Colonic mucosa (tissue), 4 donors: ENCODE measurements around the gene TXK. TPM values are rescaled to one million over a fixed set of nuclear protein-coding genes. Genes with fewer than 3 reads are reported as not detected.
A peak's percentile ranks its signal among the peaks of the same experiment; 100 is the strongest.

Experiments used
- DNase-seq: peaks from one replicate; pipeline ENCODE4 v3.0.0-alpha.2; 2020
- H3K27ac ChIP-seq: fragments of 200-600 bp; one replicate; pipeline ENCODE4 v1.8.0; 2021
- H3K27me3 ChIP-seq: fragments of 200-600 bp; one replicate; pipeline ENCODE4 v1.8.0; 2021
- H3K36me3 ChIP-seq: fragments of 200-600 bp; one replicate; pipeline ENCODE4 v1.8.0; 2021
- H3K4me1 ChIP-seq: fragments of 200-600 bp; one replicate; pipeline ENCODE4 v1.8.0; 2021; ENCODE audit warnings: mild to moderate bottlenecking
- H3K4me3 ChIP-seq: fragments of 200-600 bp; one replicate; pipeline ENCODE4 v1.8.0; 2021
- H3K9ac ChIP-seq, 2 donors: one replicate each; pipeline ENCODE4 v1.7.0; 2013; ENCODE audit warnings: control low read depth in 2 of 2, low read depth in 2 of 2, low read length in 2 of 2
- H3K9me3 ChIP-seq: fragments of 200-600 bp; one replicate; pipeline ENCODE4 v1.8.0; 2021
- intact Hi-C: fragments of 100-400 bp; cut with DNase I; formaldehyde crosslinking; loops from one replicate; pipeline ENCODE4 v1.14.1; 2022
- total RNA-seq, 2 donors: library from RNA; stranded (reverse); fragmentation: NEBNext Ultra II Directional in 1 of 2; extraction: Animal tissue kit (Norgen Biotek cat#: 25700) in 1 of 2; gene quantifications; one replicate each; pipeline ENCODE4 v1.2.1, GENCODE V29; 2021
- TF ChIP-seq, protein P1 (sequence below): fragments of 200-600 bp; IDR thresholded peaks from one replicate; pipeline ENCODE4 v1.8.0; 2022; ENCODE audit warnings: antibody characterized with exemption, mild to moderate bottlenecking
- donor health status: healthy.
- donor health status: DM: no; HTN: no; CAD: no.
- donor health status: DM: no; HTN: no; CAD: no.

TXK gene
- total RNA-seq, 2 donors from 2014 or later, result 0.57 to 0.72 TPM

DNA sequence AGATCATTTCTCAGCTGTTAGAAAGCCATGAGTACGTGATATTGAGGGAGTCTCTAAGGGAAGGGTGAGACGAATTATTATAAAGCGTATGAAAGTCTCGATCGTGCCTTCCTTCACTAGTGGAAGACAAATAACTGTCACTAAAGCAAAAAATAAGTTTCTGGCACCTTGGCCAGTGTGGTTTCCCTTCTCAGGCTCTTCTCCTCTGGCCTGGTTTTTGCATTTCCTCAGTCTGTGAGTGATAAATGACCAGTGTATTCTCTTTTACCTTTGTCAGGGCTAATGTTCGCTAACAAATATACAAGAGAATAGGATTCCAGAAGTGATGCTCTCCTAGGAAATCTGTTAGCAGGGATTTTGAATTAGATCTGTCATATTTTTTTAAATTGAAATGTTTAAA lies 19.6 kb downstream of the TXK start:
- Histone ChIP-seq H3K27me3 (no peaks in the 10 kb centered on the region), H3K4me3 (no peak overlapping the region), H3K27ac (no peak overlapping the region), H3K9ac (no peak overlapping the region), H3K9me3 (no peaks in the 10 kb centered on the region), H3K4me1 (no peaks in the 10 kb centered on the region), H3K36me3 (no peaks in the 10 kb centered on the region)
- intact Hi-C loops, result no loop called here
- TF ChIP-seq, protein P1, sequence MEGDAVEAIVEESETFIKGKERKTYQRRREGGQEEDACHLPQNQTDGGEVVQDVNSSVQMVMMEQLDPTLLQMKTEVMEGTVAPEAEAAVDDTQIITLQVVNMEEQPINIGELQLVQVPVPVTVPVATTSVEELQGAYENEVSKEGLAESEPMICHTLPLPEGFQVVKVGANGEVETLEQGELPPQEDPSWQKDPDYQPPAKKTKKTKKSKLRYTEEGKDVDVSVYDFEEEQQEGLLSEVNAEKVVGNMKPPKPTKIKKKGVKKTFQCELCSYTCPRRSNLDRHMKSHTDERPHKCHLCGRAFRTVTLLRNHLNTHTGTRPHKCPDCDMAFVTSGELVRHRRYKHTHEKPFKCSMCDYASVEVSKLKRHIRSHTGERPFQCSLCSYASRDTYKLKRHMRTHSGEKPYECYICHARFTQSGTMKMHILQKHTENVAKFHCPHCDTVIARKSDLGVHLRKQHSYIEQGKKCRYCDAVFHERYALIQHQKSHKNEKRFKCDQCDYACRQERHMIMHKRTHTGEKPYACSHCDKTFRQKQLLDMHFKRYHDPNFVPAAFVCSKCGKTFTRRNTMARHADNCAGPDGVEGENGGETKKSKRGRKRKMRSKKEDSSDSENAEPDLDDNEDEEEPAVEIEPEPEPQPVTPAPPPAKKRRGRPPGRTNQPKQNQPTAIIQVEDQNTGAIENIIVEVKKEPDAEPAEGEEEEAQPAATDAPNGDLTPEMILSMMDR, result no peak
- DNase-seq, result no peak

DNA sequence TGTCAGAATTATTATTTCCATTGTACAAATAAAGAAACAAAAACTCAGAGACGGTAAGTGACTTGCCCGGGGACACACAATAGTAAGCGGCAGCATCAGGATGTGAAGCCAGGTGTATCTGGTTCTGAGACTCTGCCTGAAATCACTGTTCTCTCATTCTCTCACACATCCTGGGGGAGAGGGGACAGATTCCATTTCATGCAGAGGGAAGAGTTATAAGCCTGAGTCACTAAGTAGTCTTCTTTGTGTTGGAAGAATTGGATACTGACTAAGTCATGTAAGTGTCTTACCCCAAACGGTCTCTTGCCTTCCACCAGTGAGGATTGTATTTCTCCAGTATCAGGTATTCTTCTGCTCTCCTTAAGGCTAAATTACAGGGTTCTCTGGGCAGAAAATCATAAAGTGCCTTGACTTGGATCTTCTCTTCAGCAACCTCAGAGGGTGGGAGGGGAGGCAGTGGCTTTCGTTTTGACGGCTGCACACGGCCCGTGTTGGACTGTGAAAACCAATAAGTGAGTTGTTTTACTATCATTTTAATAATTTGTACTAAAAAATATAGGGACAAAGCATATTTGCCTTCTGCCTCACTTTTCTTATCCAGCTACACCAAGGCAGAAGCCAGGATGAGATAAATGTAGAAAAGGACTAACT lies 21.9 kb downstream of the TXK start:
- Histone ChIP-seq H3K4me3 (no peak overlapping the region), H3K36me3 (no peaks in the 10 kb centered on the region), H3K9ac (no peak overlapping the region), H3K27ac (no peak overlapping the region), H3K9me3 (no peaks in the 10 kb centered on the region), H3K27me3 (no peaks in the 10 kb centered on the region), H3K4me1 (no peaks in the 10 kb centered on the region)
- intact Hi-C loops, result no loop called here
- DNase-seq, result no peak
- TF ChIP-seq, protein P1, result no peak

DNA sequence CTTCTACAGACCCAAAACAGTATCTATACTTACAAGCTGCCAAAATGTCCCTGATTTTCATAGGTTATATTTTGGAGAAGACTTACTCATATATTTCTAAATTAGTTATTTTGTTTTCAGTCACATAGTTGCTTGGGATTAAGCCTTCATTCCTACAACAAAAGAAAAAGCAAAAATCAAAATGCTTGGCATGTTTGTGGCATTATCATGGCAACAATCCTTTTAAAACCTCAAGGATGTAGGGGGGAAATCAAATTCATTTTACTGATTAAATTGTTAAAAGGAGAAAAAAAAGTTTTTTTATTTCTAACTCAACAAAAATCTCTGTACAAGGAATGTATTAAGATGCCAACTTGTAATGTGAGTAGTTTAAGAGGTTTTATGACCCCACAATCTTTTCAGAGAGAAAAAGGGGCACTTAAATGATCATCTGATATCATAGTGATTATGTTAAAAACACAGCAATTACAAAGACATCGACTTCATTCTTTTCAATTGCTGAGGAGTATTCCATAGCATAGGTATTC lies 23.5 kb downstream of the TXK start:
- H3K4me1 ChIP-seq, result no peaks in the 10 kb centered on the region
- TF ChIP-seq, protein P1, result no peak
- H3K9ac ChIP-seq, result no peak overlapping the region
- H3K27me3 ChIP-seq, result no peaks in the 10 kb centered on the region
- H3K27ac ChIP-seq, result no peak overlapping the region
- no peak for DNase-seq
- no peaks in the 10 kb centered on the region for H3K36me3 ChIP-seq
- intact Hi-C loops, result no loop called here
- no peaks in the 10 kb centered on the region for H3K9me3 ChIP-seq
- no peak overlapping the region for H3K4me3 ChIP-seq

DNA sequence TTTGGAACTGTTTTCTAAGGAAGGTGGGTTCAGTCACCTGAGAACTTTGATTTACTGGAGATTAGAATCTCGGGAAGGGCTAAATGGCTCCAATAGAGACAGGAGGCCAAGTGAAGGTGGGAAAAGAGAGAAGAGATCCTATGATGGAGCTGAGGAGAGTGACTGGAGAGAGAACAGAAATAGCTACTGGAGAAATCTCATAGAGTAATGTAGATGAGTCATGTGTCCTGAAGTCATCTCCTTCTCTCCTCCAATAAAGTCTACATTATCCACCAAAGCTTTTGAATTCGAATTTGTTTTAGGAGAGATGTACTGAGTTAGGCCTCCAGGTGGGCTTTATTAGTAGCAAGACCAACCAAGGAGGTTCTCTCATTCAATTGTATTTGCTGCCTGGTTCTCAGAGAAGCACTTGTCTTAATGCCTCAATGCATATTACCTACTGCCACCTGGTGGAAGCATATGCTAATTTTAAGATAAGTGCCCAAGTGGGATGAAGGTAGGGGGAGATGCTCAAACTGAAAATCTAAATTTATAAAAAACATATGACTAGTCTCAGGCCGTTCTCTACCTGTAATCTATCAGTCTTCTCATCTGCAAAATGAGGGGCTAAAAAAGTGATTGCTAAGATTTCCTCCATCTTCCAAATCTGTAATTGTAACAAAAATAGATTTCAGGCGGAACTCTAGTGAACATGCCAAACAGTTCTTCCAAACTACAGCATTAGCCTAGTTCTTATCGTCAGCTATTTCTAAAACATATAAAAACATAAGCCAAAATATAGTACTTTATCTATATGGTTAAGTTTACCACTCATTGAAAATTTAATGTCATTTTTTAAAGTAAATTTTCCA lies 24.4 kb downstream of the TXK start:
- no peak overlapping the region for H3K9ac ChIP-seq
- peak; percentile 28 for DNase-seq
- H3K4me1 ChIP-seq, result no peaks in the 10 kb centered on the region
- H3K4me3 ChIP-seq, result no peak overlapping the region
- no peaks in the 10 kb centered on the region for H3K9me3 ChIP-seq
- no peak overlapping the region for H3K27ac ChIP-seq
- TF ChIP-seq, protein P1, result peak; percentile 38
- intact Hi-C loops, result no loop called here
- H3K36me3 ChIP-seq, result no peaks in the 10 kb centered on the region
- no peaks in the 10 kb centered on the region for H3K27me3 ChIP-seq

DNA sequence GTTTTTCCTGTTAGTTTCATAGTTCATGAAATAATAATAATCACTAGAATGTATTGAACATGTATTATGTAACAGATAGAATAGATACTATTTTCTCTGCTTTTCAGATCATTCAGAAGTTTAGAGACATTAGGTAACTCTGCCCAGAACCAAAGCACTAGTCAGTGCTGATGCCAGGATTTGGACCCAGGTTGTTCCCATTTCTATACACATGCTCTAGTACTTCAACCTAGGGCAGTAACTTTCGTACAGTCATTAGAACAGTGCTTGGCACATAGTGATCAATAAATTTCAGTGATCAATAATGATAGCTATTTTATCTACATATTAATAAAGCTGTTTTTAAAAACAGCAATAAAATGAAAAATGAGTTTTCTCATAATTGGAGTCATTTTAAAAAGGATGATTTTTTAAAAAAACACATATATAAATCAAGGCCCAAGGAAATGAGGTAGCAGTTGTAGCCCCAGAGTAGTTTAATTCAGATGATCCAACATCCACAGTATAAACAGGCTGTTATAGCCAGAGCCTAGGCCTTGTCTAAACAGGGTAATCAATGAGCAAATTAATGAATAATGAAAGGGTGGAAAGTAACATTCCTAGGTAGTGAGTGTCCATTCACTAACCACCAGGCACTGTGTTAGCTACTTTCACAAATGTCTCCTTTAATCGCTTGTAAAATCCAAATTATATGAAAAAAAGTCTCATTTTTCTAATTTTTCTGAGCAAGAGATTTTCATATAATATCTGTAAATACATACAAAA lies 25.6 kb downstream of the TXK start:
- intact Hi-C loops, result no loop called here

More for the DNA sequence above, 25.6 kb downstream of the TXK start:
- H3K9me3 ChIP-seq, result no peaks in the 10 kb centered on the region
- H3K27me3 ChIP-seq, result no peaks in the 10 kb centered on the region
- H3K36me3 ChIP-seq, result no peaks in the 10 kb centered on the region
- no peak overlapping the region for H3K9ac ChIP-seq
- no peak for DNase-seq
- no peaks in the 10 kb centered on the region for H3K4me1 ChIP-seq
- no peak overlapping the region for H3K4me3 ChIP-seq
- TF ChIP-seq, protein P1, result no peak
- H3K27ac ChIP-seq, result no peak overlapping the region
